ENCODE measurements around the gene METTL25B. TPM values are rescaled to one million over a fixed set of nuclear protein-coding genes. Genes with fewer than 3 reads are reported as not detected.

Gene METTL25B
- total and polyA plus RNA-seq, 2 of the 13 experiments (the other 11 are each of a cell fraction or from before 2014, with no cell fraction given) = 11.9 to 24.0 TPM

DNA sequence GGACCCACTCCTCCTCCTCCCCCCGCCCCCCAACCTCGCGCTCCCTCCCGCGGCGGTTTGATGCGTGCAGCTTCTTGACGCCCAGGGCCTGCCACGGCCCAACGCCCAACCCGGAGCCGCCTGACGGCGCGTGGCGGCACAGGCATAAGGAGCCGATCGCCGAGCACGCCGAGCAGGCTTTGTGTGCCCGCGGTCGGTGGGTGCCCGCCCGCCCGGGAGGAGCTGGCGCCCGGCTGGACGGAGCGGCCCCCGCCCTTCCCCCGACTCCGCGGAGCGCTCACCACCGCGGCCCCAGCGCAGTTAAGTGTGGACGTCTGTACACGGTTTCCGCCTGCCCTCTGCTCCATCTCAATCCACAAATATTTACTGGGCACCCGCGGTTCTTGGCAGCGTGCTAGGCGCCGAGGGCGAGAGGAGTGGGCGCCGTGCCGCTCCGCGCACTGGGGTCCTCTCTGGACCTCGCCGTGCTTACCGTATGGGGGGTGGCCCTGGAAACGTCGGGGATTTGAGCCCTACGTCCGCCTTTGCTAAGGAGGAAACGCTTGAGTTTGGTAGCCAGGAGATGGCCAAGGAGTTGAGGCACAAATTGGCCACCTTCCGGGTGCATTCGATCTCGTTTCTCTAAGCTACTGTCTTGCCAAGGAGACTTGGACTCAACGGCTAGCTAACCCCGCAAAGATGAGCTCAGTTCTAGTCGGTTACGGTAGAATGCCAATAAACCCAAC lies 23.6 kb downstream of the METTL25B start (continued):
- TF ChIP-seq ZNF598 (CRISPR knock-in tag; IDR thresholded peaks at IDR 0.05; ENCODE audit: borderline replicate concordance) (no peak), ZNF879 (CRISPR knock-in tag; IDR thresholded peaks at IDR 0.05) (no peak), CEBPZ (IDR thresholded peaks at IDR 0.05; ENCODE audit: low read length) (no peak), CBFB (CRISPR knock-in tag; IDR thresholded peaks at IDR 0.05) (peak; percentile 75), ZNF12 (CRISPR knock-in tag; IDR thresholded peaks at IDR 0.05) (no peak), ZSCAN29 (CRISPR knock-in tag; conservative IDR thresholded peaks at IDR 0.05) (peak; percentile 63; the same call in 1 of the 2 replicates), HMGXB4 (CRISPR knock-in tag; IDR thresholded peaks at IDR 0.05; ENCODE audit: borderline replicate concordance in 1 of 2, low read depth in 1 of 2) (peak; percentile 46 to 85; a peak in 3 of 4 replicates), MAFG (CRISPR knock-in tag; IDR thresholded peaks at IDR 0.05) (no peak), AGO1 (IDR thresholded peaks at IDR 0.05; ENCODE audit: low read depth, low read length, poor library complexity, severe bottlenecking) (no peak), NBN (conservative IDR thresholded peaks at IDR 0.05) (no peak), GABPB1 (CRISPR knock-in tag; IDR thresholded peaks at IDR 0.05) (peak; percentile 84), ETV5 (CRISPR knock-in tag; IDR thresholded peaks at IDR 0.05; ENCODE audit: borderline replicate concordance) (no peak), ZNF703 (CRISPR knock-in tag; IDR thresholded peaks at IDR 0.05; ENCODE audit: borderline replicate concordance) (no peak), NONO (IDR thresholded peaks at IDR 0.05) (no peak), NONO (CRISPR knock-in tag; conservative IDR thresholded peaks at IDR 0.05) (peak; percentile 97), FOXA3 (CRISPR knock-in tag; IDR thresholded peaks at IDR 0.05) (peak; percentile 42; the same call in 1 of the 2 replicates)
- TF ChIP-seq, protein P1, sequence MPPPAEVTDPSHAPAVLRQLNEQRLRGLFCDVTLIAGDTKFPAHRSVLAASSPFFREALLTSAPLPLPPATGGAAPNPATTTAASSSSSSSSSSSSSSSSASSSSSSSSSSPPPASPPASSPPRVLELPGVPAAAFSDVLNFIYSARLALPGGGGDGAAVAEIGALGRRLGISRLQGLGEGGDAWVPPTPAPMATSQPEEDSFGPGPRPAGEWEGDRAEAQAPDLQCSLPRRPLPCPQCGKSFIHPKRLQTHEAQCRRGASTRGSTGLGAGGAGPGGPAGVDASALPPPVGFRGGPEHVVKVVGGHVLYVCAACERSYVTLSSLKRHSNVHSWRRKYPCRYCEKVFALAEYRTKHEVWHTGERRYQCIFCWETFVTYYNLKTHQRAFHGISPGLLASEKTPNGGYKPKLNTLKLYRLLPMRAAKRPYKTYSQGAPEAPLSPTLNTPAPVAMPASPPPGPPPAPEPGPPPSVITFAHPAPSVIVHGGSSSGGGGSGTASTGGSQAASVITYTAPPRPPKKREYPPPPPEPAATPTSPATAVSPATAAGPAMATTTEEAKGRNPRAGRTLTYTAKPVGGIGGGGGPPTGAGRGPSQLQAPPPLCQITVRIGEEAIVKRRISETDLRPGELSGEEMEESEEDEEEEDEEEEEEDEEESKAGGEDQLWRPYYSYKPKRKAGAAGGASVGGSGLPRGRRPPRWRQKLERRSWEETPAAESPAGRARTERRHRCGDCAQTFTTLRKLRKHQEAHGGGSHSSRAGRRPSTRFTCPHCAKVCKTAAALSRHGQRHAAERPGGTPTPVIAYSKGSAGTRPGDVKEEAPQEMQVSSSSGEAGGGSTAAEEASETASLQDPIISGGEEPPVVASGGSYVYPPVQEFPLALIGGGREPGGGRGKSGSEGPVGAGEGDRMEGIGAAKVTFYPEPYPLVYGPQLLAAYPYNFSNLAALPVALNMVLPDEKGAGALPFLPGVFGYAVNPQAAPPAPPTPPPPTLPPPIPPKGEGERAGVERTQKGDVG (CRISPR knock-in tag; IDR thresholded peaks at IDR 0.05; ENCODE audit: borderline replicate concordance) = no peak
- TF ChIP-seq, protein P2, sequence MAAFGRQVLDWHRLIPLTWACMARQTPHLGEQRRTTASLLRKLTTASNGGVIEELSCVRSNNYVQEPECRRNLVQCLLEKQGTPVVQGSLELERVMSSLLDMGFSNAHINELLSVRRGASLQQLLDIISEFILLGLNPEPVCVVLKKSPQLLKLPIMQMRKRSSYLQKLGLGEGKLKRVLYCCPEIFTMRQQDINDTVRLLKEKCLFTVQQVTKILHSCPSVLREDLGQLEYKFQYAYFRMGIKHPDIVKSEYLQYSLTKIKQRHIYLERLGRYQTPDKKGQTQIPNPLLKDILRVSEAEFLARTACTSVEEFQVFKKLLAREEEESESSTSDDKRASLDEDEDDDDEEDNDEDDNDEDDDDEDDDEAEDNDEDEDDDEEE (CRISPR knock-in tag; IDR thresholded peaks at IDR 0.05) = peak; percentile 54; the same call in 1 of the 2 replicates

All from HepG2 (cell line).